ENCODE data around the gene AFF3.
"Not testable (repeated sequence)": the region's sequence is repeated elsewhere in the genome, so short reads cannot be mapped to it uniquely, and the experiment has no call there.

Gene AFF3

GRCh38 chr2:99504844-99505584 is 637.4 kb downstream of the AFF3 start:
- DNase-seq: no peak

GRCh38 chr2:99503662-99504416 is 638.6 kb downstream of the AFF3 start:
- not testable (repeated sequence) for DNase-seq

- DNase-seq: no peak
Observed at GRCh38 chr2:99496021-99496420, 646.4 kb downstream of the AFF3 start.
